ENCODE measurements around the gene SCYL3.

DNA sequence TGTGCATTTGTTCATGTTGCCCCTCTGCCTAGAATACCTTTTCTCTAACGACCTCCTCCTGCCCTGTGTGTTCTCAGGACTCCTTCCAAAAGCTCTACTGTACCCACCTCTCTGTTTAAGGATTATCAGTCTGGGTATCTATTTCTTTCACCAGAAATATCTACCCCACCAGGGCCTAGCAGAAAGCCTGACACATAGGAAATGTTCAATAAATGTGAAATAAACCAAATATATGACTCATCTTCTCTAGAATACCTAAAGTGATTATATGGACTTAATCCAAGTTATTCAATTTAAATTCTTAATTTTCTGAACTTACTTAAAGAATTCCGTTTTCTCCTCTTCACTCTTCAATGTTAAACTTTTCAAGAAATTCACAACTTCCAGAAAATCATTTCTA, 27.1 kb downstream of the SCYL3 start:
- TF ChIP-seq POLR2AphosphoS5 (IDR thresholded peaks at IDR 0.05), result no peak
- no peak for TF ChIP-seq POLR2A (IDR thresholded peaks at IDR 0.05)
- TF ChIP-seq EP300 (IDR thresholded peaks at IDR 0.05), result no peak
